GM18909 (cell line): ENCODE measurements around the gene NPR3.

ENCODE experiments used
- ATAC-seq: cut with Tn5 transposase; IDR thresholded peaks from one replicate; pipeline ENCODE4 v1.9.1; 2021; ENCODE audit warnings: mild to moderate bottlenecking; ENCODE audit not compliant: unreplicated experiment, poor library complexity

NPR3 gene

GRCh38 chr5:32754284-32754683 is 43.2 kb downstream of the NPR3 start:
- no peak for ATAC-seq

- no peak for ATAC-seq
Observed at GRCh38 chr5:32760091-32760509, 49.0 kb downstream of the NPR3 start.

GRCh38 chr5:32765266-32765665 is 54.1 kb downstream of the NPR3 start:
- ATAC-seq, result no peak

- no peak for ATAC-seq
Observed at GRCh38 chr5:32767948-32768467, 56.9 kb downstream of the NPR3 start.

- no peak for ATAC-seq
Observed at GRCh38 chr5:32769711-32770110, 58.6 kb downstream of the NPR3 start.

- ATAC-seq, result no peak
Observed at GRCh38 chr5:32770444-32770843, 59.3 kb downstream of the NPR3 start.

GRCh38 chr5:32771037-32771436 is 59.9 kb downstream of the NPR3 start:
- no peak for ATAC-seq

GRCh38 chr5:32773944-32774343 is 62.8 kb downstream of the NPR3 start:
- no peak for ATAC-seq

GRCh38 chr5:32776200-32776599 is 65.1 kb downstream of the NPR3 start:
- no peak for ATAC-seq

- peak; percentile 89 for ATAC-seq
Observed at GRCh38 chr5:32777222-32777621, 66.1 kb downstream of the NPR3 start.

- no peak for ATAC-seq
Observed at GRCh38 chr5:32777733-32778132, 66.6 kb downstream of the NPR3 start.

- ATAC-seq, result no peak
Observed at GRCh38 chr5:32778403-32778802, 67.3 kb downstream of the NPR3 start.

GRCh38 chr5:32779754-32780415 is 68.8 kb downstream of the NPR3 start:
- ATAC-seq, result no peak

- no peak for ATAC-seq
Observed at GRCh38 chr5:32780508-32780919, 69.4 kb downstream of the NPR3 start.

GRCh38 chr5:32783661-32784060 is 72.5 kb downstream of the NPR3 start:
- no peak for ATAC-seq

GRCh38 chr5:32785611-32786254 is 74.6 kb downstream of the NPR3 start:
- peak; percentile 81 for ATAC-seq

GRCh38 chr5:32786311-32786710 is 75.2 kb downstream of the NPR3 start:
- no peak for ATAC-seq

- ATAC-seq, result no peak
Observed at GRCh38 chr5:32790411-32790951, 79.4 kb downstream of the NPR3 start.

- ATAC-seq, result no peak
Observed at GRCh38 chr5:32791536-32792243, 80.6 kb downstream of the NPR3 start.

- no peak for ATAC-seq
Observed at GRCh38 chr5:32794086-32794485, 83.0 kb downstream of the NPR3 start.

- no peak for ATAC-seq
Observed at GRCh38 chr5:32802764-32803163, 91.6 kb downstream of the NPR3 start.
